CD14-positive monocyte (primary cell): ENCODE results near the gene NLK. TPM values are rescaled to one million over a fixed set of nuclear protein-coding genes. Genes with fewer than 3 reads are reported as not detected.
"Not testable (repeated sequence)": the region's sequence is repeated elsewhere in the genome, so short reads cannot be mapped to it uniquely, and the experiment has no call there.

Experiments
- DNase-seq, 3 donors: peaks; one replicate each; pipeline ENCODE4 v3.0.0-alpha.2; 2011 to 2022
- H2AFZ ChIP-seq: 2 replicates; pipeline ENCODE4 v1.6.0; 2012; ENCODE audit warnings: mild to moderate bottlenecking, low read depth, low read length, inconsistent platforms; ENCODE audit not compliant: insufficient read depth, poor library complexity, severe bottlenecking
- H3K27ac ChIP-seq, 2 donors: 1 replicate in 1 of 2; 2 replicates in 1 of 2; pipeline ENCODE4 v1.5.1; 2012 to 2013; ENCODE audit warnings: low read length in 2 of 2, control low read depth in 1 of 2, inconsistent platforms in 1 of 2, low read depth in 1 of 2, mild to moderate bottlenecking in 1 of 2
- H3K27me3 ChIP-seq, 2 donors: one replicate each; pipeline versions ENCODE4 v1.6.0 to v1.6.1; 2011 to 2013; ENCODE audit warnings: low read length in 2 of 2; ENCODE audit not compliant: control insufficient read depth in 2 of 2, insufficient read depth in 2 of 2
- H3K36me3 ChIP-seq, 2 donors: replicated peaks in 1 of 2; 1 replicate in 1 of 2; 2 replicates in 1 of 2; pipeline versions ENCODE4 v1.5.1 to v1.6.1; 2012 to 2013; ENCODE audit warnings: low read length in 2 of 2, control low read depth in 1 of 2, inconsistent platforms in 1 of 2, mild to moderate bottlenecking in 1 of 2; ENCODE audit not compliant: insufficient read depth in 2 of 2, control insufficient read depth in 1 of 2
- H3K4me1 ChIP-seq, 2 donors: 1 replicate in 1 of 2; 2 replicates in 1 of 2; pipeline versions ENCODE4 v1.5.1 to v1.6.1; 2012 to 2013; ENCODE audit warnings: low read length in 2 of 2, control low read depth in 1 of 2, inconsistent platforms in 1 of 2, mild to moderate bottlenecking in 1 of 2, moderate library complexity in 1 of 2; ENCODE audit not compliant: insufficient read depth in 2 of 2, control insufficient read depth in 1 of 2
- H3K4me2 ChIP-seq: replicated peaks from 2 replicates; pipeline ENCODE3; 2012; ENCODE audit warnings: low read length, moderate library complexity, mild to moderate bottlenecking; ENCODE audit not compliant: poor library complexity, severe bottlenecking; ENCODE audit errors: extremely low read depth
- H3K4me3 ChIP-seq, 3 experiments: fragments of 200-600 bp in 1 of 3; sonication (generic) in 1 of 3; replicated peaks in 1 of 3; 1 replicate in 2 of 3; 2 replicates in 1 of 3; pipeline ENCODE4 v1.5.1; 2011 to 2013; ENCODE audit warnings: low read length in 3 of 3, mild to moderate bottlenecking in 3 of 3, control low read depth in 2 of 3, low read depth in 2 of 3, inconsistent platforms in 1 of 3, moderate library complexity in 1 of 3
- H3K79me2 ChIP-seq: 2 replicates; pipeline ENCODE4 v1.6.0; 2012; ENCODE audit warnings: mild to moderate bottlenecking, control low read depth, inconsistent platforms, low read length, moderate library complexity; ENCODE audit not compliant: insufficient read depth
- H3K9ac ChIP-seq: 2 replicates; pipeline ENCODE4 v1.6.0; 2017; ENCODE audit warnings: low read length, mild to moderate bottlenecking; ENCODE audit not compliant: insufficient read depth, poor library complexity, severe bottlenecking
- H3K9me3 ChIP-seq, 2 donors: replicated peaks in 1 of 2; 1 replicate in 1 of 2; 2 replicates in 1 of 2; pipeline versions ENCODE4 v1.5.1 to v1.6.1; 2012 to 2013; ENCODE audit warnings: low read length in 2 of 2, control low read depth in 1 of 2; ENCODE audit not compliant: control insufficient read depth in 1 of 2, insufficient read depth in 1 of 2
- H4K20me1 ChIP-seq: 2 replicates; pipeline ENCODE4 v1.6.0; 2012; ENCODE audit warnings: mild to moderate bottlenecking, low read length, control low read depth, moderate library complexity; ENCODE audit not compliant: insufficient read depth
- H3K27ac Mint-ChIP-seq, 7 donors: one replicate each; pipeline ENCODE4 v1.8.0; 2020; ENCODE audit warnings: mild to moderate bottlenecking in 7 of 7, mixed read lengths in 7 of 7, moderate library complexity in 6 of 7, inconsistent platforms in 2 of 7
- H3K27me3 Mint-ChIP-seq, 3 donors: one replicate each; pipeline ENCODE4 v1.8.0; 2021 to 2022; ENCODE audit warnings: low read depth in 3 of 3, mild to moderate bottlenecking in 3 of 3, mixed read lengths in 3 of 3, moderate library complexity in 3 of 3, inconsistent platforms in 1 of 3
- H3K36me3 Mint-ChIP-seq, 2 donors: one replicate each; pipeline ENCODE4 v1.8.0; 2020; ENCODE audit warnings: mixed read lengths in 2 of 2, inconsistent platforms in 1 of 2, mild to moderate bottlenecking in 1 of 2
- H3K4me1 Mint-ChIP-seq: one replicate; pipeline ENCODE4 v1.8.0; 2020; ENCODE audit warnings: mild to moderate bottlenecking, mixed read lengths
- H3K4me3 Mint-ChIP-seq, 2 donors: one replicate each; pipeline ENCODE4 v1.8.0; 2020; ENCODE audit warnings: mild to moderate bottlenecking in 2 of 2, mixed read lengths in 2 of 2, moderate library complexity in 1 of 2
- H3K9me3 Mint-ChIP-seq, 7 donors: one replicate each; pipeline ENCODE4 v1.8.0; 2020 to 2022; ENCODE audit warnings: mixed read lengths in 7 of 7, mild to moderate bottlenecking in 6 of 7, moderate library complexity in 6 of 7, inconsistent platforms in 2 of 7
- WGBS: methylation state at CpG from one replicate; pipeline ENCODE4 v1.1.5; 2013; ENCODE audit warnings: missing lambda C conversion rate; ENCODE audit not compliant: insufficient coverage; 5-methylcytosine and 5-hydroxymethylcytosine counted together
- intact Hi-C, 2 donors: fragments of 100-400 bp; cut with micrococcal nuclease; formaldehyde crosslinking; loops; one replicate each; pipeline versions ENCODE4 v1.15.0 to v1.15.1; 2023
- polyA plus RNA-seq, 3 donors: library from polyadenylated mRNA; depleted of rRNA in 1 of 3; unstranded in 2 of 3; stranded (reverse) in 1 of 3; fragments of 300-500 nt in 2 of 3; fragments of >200 nt in 1 of 3; fragmentation: Illumina TruSeq in 2 of 3; gene quantifications; 1 replicate in 2 of 3; 2 replicates in 1 of 3; pipeline ENCODE4 v1.2.3, GENCODE V29; 2012 to 2021
- TF ChIP-seq, protein P1 (sequence below): fragments of 200-600 bp; IDR thresholded peaks from one replicate; pipeline ENCODE4 v1.8.0; 2022; ENCODE audit warnings: antibody characterized with exemption, mild to moderate bottlenecking

The NLK gene
- polyA plus RNA-seq, 3 donors = 1.7 to 6.5 (median 2.0) TPM

- Mint-ChIP-seq H3K4me3 (no peak overlapping the region), H3K4me1 (no peaks in the 10 kb centered on the region), H3K36me3 (peaks cover 37 to 39% of the 10 kb centered on the region in 2 donors), H3K27ac (no peak overlapping the region), H3K9me3 (peaks cover 0 to 15% (median 9%) of the 10 kb centered on the region in 7 donors), H3K27me3 (peaks cover 0 to 2% (median 0%) of the 10 kb centered on the region in 3 donors)
- Histone ChIP-seq H3K36me3 (peaks cover 17 to 31% of the 10 kb centered on the region in 2 donors), H3K27me3 (no peaks in the 10 kb centered on the region), H3K4me2 (no peak overlapping the region), H4K20me1 (no peaks in the 10 kb centered on the region), H3K4me1 (no peaks in the 10 kb centered on the region), H3K9ac (no peak overlapping the region), H3K79me2 (no peaks in the 10 kb centered on the region), H3K9me3 (peaks cover 0 to 4% of the 10 kb centered on the region in 2 donors), H3K4me3 (no peak overlapping the region), H3K27ac (no peak overlapping the region), H2AFZ (no peak overlapping the region)
- intact Hi-C loops = no loop called here
- no peak for DNase-seq
- TF ChIP-seq, protein P1, sequence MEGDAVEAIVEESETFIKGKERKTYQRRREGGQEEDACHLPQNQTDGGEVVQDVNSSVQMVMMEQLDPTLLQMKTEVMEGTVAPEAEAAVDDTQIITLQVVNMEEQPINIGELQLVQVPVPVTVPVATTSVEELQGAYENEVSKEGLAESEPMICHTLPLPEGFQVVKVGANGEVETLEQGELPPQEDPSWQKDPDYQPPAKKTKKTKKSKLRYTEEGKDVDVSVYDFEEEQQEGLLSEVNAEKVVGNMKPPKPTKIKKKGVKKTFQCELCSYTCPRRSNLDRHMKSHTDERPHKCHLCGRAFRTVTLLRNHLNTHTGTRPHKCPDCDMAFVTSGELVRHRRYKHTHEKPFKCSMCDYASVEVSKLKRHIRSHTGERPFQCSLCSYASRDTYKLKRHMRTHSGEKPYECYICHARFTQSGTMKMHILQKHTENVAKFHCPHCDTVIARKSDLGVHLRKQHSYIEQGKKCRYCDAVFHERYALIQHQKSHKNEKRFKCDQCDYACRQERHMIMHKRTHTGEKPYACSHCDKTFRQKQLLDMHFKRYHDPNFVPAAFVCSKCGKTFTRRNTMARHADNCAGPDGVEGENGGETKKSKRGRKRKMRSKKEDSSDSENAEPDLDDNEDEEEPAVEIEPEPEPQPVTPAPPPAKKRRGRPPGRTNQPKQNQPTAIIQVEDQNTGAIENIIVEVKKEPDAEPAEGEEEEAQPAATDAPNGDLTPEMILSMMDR = no peak
- WGBS = no CpG with 5 or more reads among the region's 1 CpG
Measured at GRCh38 chr17:28182559-28182958, 140.1 kb downstream of the NLK start.

DNA sequence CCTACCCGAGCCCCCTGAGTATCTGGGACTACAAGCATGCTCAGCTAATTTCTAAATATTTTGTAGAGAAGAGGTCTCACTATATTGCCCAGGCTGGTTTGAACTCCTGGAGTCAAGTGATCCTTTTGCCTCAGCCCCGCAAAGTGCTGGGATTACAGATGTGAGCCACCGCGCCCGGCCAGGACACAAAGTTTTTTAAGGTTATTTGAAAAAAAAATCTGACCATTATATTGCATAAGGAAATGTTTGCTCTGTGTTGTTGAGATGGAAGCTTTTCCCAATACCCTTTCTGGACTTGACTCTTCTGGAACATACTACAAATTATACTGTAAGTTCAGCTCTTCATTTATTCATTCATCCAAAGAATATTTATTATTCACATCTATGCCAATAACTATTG is 143.2 kb downstream of the NLK start:
- DNase-seq = no peak
- H3K4me1 ChIP-seq = no peaks in the 10 kb centered on the region
- TF ChIP-seq, protein P1 = no peak
- H3K27me3 Mint-ChIP-seq = peaks cover 0 to 2% (median 0%) of the 10 kb centered on the region in 3 donors
- WGBS = no CpG with 5 or more reads among the region's 5 CpGs
- no peak overlapping the region for H3K4me2 ChIP-seq
- no peak overlapping the region for H2AFZ ChIP-seq
- peaks cover 29 to 42% of the 10 kb centered on the region in 2 donors for H3K36me3 Mint-ChIP-seq
- H3K79me2 ChIP-seq = no peaks in the 10 kb centered on the region
- H3K4me1 Mint-ChIP-seq = no peaks in the 10 kb centered on the region
- no peak overlapping the region for H3K27ac Mint-ChIP-seq
- no peak overlapping the region for H3K4me3 Mint-ChIP-seq
- peaks cover 12 to 25% of the 10 kb centered on the region in 2 donors for H3K36me3 ChIP-seq
- H3K27ac ChIP-seq = no peak overlapping the region
- peaks cover 0 to 15% (median 9%) of the 10 kb centered on the region in 7 donors for H3K9me3 Mint-ChIP-seq
- H4K20me1 ChIP-seq = no peaks in the 10 kb centered on the region
- no peak overlapping the region for H3K4me3 ChIP-seq
- intact Hi-C loops = no loop called here
- H3K27me3 ChIP-seq = no peaks in the 10 kb centered on the region
- H3K9ac ChIP-seq = no peak overlapping the region
- peaks cover 0 to 4% of the 10 kb centered on the region in 2 donors for H3K9me3 ChIP-seq

DNA sequence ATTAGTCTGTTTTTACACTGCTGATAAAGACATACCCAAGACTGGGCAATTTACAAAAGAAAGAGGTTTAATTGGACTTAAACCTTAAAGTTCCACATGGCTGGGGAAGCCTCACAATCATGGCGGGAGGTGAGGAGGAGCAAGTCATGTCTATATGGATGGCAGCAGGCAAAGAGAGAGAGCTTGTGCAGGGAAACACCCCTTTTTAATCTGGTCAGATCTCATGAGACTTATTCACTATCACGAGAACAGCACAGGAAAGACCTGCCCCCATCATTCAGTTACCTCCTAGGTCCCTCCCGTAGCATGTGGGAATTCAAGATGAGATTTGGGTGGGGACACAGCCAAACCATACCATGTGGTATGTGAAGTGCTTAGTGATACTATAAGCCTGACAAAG is 144.0 kb downstream of the NLK start:
- peaks cover 0 to 15% (median 9%) of the 10 kb centered on the region in 7 donors for H3K9me3 Mint-ChIP-seq
- no CpG with 5 or more reads among the region's 3 CpGs for WGBS
- H4K20me1 ChIP-seq, H2AFZ ChIP-seq, H3K4me2 ChIP-seq, H3K27me3 Mint-ChIP-seq, H3K27ac ChIP-seq, intact Hi-C loops, H3K79me2 ChIP-seq, H3K27me3 ChIP-seq, H3K4me3 ChIP-seq, H3K4me1 Mint-ChIP-seq, H3K9ac ChIP-seq, DNase-seq, H3K9me3 ChIP-seq, H3K27ac Mint-ChIP-seq, H3K4me3 Mint-ChIP-seq, H3K4me1 ChIP-seq: not testable (repeated sequence)
- peaks cover 12 to 31% of the 10 kb centered on the region in 2 donors for H3K36me3 ChIP-seq
- H3K36me3 Mint-ChIP-seq = peaks cover 35 to 39% of the 10 kb centered on the region in 2 donors
